Neural progenitor cell (in vitro differentiated cells): Measurements from ENCODE around the gene LDB2. TPM values are rescaled to one million over a fixed set of nuclear protein-coding genes. Genes with fewer than 3 reads are reported as not detected.

ENCODE experiments used
- DNase-seq: peaks from one replicate; pipeline ENCODE4 v3.0.0-alpha.2; 2016; ENCODE audit warnings: low spot score
- H2AFZ ChIP-seq: fragments of 200-600 bp; sonication (generic); replicated peaks from 2 replicates; pipeline ENCODE4 v1.6.1; 2016; ENCODE audit warnings: antibody characterized with exemption
- H3F3A ChIP-seq: fragments of 200-600 bp; sonication (generic); 2 replicates; pipeline ENCODE4 v1.6.1; 2016; ENCODE audit warnings: antibody characterized with exemption, low read depth
- H3K27ac ChIP-seq: fragments of 200-600 bp; sonication (generic); 2 replicates; pipeline ENCODE4 v1.5.1; 2016; ENCODE audit warnings: mild to moderate bottlenecking
- H3K27me3 ChIP-seq: fragments of 200-600 bp; sonication (generic); 2 replicates; pipeline ENCODE4 v1.6.1; 2016; ENCODE audit warnings: mild to moderate bottlenecking, moderate library complexity
- H3K36me3 ChIP-seq: fragments of 200-600 bp; sonication (generic); 2 replicates; pipeline ENCODE4 v1.5.1; 2016
- H3K4me1 ChIP-seq: fragments of 200-600 bp; sonication (generic); 2 replicates; pipeline ENCODE4 v1.6.1; 2016; ENCODE audit warnings: mixed run types
- H3K4me2 ChIP-seq: fragments of 200-600 bp; sonication (generic); 2 replicates; pipeline ENCODE4 v1.6.1; 2016
- H3K4me3 ChIP-seq: fragments of 200-600 bp; sonication (generic); 2 replicates; pipeline ENCODE4 v1.5.1; 2016
- H3K79me2 ChIP-seq: fragments of 200-600 bp; sonication (generic); 2 replicates; pipeline ENCODE4 v1.6.1; 2016; ENCODE audit warnings: low read depth
- H3K9ac ChIP-seq: fragments of 200-600 bp; sonication (generic); 2 replicates; pipeline ENCODE4 v1.6.1; 2016
- H3K9me3 ChIP-seq: fragments of 200-600 bp; sonication (generic); 2 replicates; pipeline ENCODE4 v1.5.1; 2016; ENCODE audit warnings: low read depth
- H4K20me1 ChIP-seq: fragments of 200-600 bp; sonication (generic); 2 replicates; pipeline ENCODE4 v1.6.1; 2016; ENCODE audit warnings: low read depth
- H3K27ac Mint-ChIP-seq: 3 replicates; pipeline ENCODE4 v1.8.0; 2021; ENCODE audit warnings: mixed read lengths
- H3K27me3 Mint-ChIP-seq: 2 replicates; pipeline ENCODE4 v1.8.0; 2022; ENCODE audit warnings: low read depth, mild to moderate bottlenecking, inconsistent platforms, moderate library complexity, mixed read lengths; ENCODE audit not compliant: insufficient read depth
- H3K36me3 Mint-ChIP-seq: 3 replicates; pipeline ENCODE4 v1.8.0; 2021; ENCODE audit warnings: mixed read lengths
- H3K4me1 Mint-ChIP-seq: 3 replicates; pipeline ENCODE4 v1.8.0; 2021; ENCODE audit warnings: mixed read lengths
- H3K4me3 Mint-ChIP-seq: 3 replicates; pipeline ENCODE4 v1.8.0; 2021; ENCODE audit warnings: mild to moderate bottlenecking, moderate library complexity, mixed read lengths
- H3K9me3 Mint-ChIP-seq: 3 replicates; pipeline ENCODE4 v1.8.0; 2020; ENCODE audit warnings: mixed read lengths
- CTCF ChIP-seq: fragments of 200-600 bp; sonication (generic); IDR thresholded peaks from 2 replicates; pipeline ENCODE4 v1.5.1; 2017; ENCODE audit warnings: antibody characterized with exemption, mild to moderate bottlenecking
- EZH2 ChIP-seq: fragments of 200-600 bp; sonication (generic); IDR thresholded peaks from 2 replicates; pipeline ENCODE4 v1.6.1; 2017; ENCODE audit warnings: antibody characterized with exemption, mild to moderate bottlenecking, moderate library complexity
- EZH2phosphoT487 ChIP-seq: fragments of 200-600 bp; sonication (generic); IDR thresholded peaks from 2 replicates; pipeline ENCODE4 v1.6.1; 2017; ENCODE audit warnings: antibody characterized with exemption
- total RNA-seq: library from RNA; depleted of rRNA; stranded (reverse); fragments of >200 nt; gene quantifications from 2 replicates; pipeline ENCODE4 v1.2.3, GENCODE V29; 2015; ENCODE audit warnings: low replicate concordance

The LDB2 gene
- total RNA-seq, 1 donor from 2014 or later: 24.3 TPM

DNA sequence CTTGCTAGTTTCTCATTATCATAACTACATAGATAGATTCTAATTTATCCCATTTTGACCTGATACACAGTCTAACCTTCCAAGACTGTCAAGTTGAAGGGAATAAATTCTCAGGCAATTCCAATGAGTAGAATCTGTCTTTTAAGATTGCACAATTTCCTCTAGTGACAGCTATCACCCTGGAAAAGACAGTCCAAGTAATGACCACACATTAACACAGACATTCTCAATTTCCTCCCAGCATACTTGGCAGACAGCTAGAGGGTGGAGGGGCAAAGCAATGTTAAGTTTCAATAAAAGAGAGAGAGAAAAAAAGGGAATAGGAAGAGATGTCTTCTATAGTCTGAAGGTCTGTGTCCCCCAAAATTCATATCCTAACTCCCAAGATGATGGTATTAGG, 234.7 kb downstream of the LDB2 start:
- no peak overlapping the region for H2AFZ ChIP-seq
- H3K4me3 ChIP-seq: no peak overlapping the region
- Mint-ChIP-seq H3K27ac (no peak overlapping the region), H3K4me3 (no peak overlapping the region), H3K36me3 (peaks cover 15% of the 10 kb centered on the region), H3K9me3 (peaks cover 2% of the 10 kb centered on the region), H3K4me1 (peaks cover 2% of the 10 kb centered on the region), H3K27me3 (peaks cover 2% of the 10 kb centered on the region)
- H3K4me2 ChIP-seq: no peak overlapping the region
- peaks cover 11% of the 10 kb centered on the region for H3K4me1 ChIP-seq
- TF ChIP-seq EZH2 (no peak), EZH2phosphoT487 (no peak), CTCF (no peak)
- no peaks in the 10 kb centered on the region for H3K27me3 ChIP-seq
- no peak overlapping the region for H3K27ac ChIP-seq
- no peaks in the 10 kb centered on the region for H4K20me1 ChIP-seq
- H3K36me3 ChIP-seq: no peaks in the 10 kb centered on the region
- no peaks in the 10 kb centered on the region for H3F3A ChIP-seq
- no peaks in the 10 kb centered on the region for H3K79me2 ChIP-seq
- no peaks in the 10 kb centered on the region for H3K9me3 ChIP-seq
- no peak overlapping the region for H3K9ac ChIP-seq
- DNase-seq: no peak

DNA sequence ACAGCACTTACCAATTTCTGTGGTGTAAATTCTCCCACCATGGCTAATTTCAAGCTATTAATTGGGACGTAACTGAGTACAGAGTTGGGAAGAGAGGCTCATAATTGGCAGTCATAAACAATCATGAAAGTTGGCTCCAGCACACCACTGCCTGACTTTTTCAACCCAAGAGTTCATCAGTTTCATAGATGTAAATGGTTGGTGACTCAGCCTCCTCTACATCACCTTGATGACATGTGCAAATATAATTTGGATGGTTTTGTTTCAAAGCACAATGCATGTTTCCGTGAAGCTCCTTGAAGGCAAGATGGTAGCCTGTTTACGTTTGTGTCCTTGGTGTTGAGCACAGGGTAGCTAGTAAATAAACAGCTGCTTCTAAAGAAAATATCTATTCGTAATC, 235.1 kb downstream of the LDB2 start:
- H3K4me1 Mint-ChIP-seq: peaks cover 2% of the 10 kb centered on the region
- peaks cover 2% of the 10 kb centered on the region for H3K9me3 Mint-ChIP-seq
- no peak for TF ChIP-seq EZH2phosphoT487
- no peak for TF ChIP-seq EZH2
- no peak for TF ChIP-seq CTCF
- Histone ChIP-seq H3F3A (no peaks in the 10 kb centered on the region), H3K4me2 (no peak overlapping the region), H3K4me3 (no peak overlapping the region), H3K36me3 (no peaks in the 10 kb centered on the region), H2AFZ (no peak overlapping the region), H3K27ac (no peak overlapping the region), H3K9ac (no peak overlapping the region), H4K20me1 (no peaks in the 10 kb centered on the region), H3K4me1 (peaks cover 11% of the 10 kb centered on the region), H3K79me2 (no peaks in the 10 kb centered on the region), H3K27me3 (no peaks in the 10 kb centered on the region), H3K9me3 (no peaks in the 10 kb centered on the region)
- no peak overlapping the region for H3K27ac Mint-ChIP-seq
- no peak for DNase-seq
- no peak overlapping the region for H3K4me3 Mint-ChIP-seq
- peaks cover 2% of the 10 kb centered on the region for H3K27me3 Mint-ChIP-seq
- H3K36me3 Mint-ChIP-seq: peaks cover 15% of the 10 kb centered on the region

- Histone ChIP-seq H3F3A (no peaks in the 10 kb centered on the region), H3K9me3 (no peaks in the 10 kb centered on the region), H3K9ac (no peak overlapping the region), H4K20me1 (no peaks in the 10 kb centered on the region), H2AFZ (no peak overlapping the region), H3K4me1 (peaks cover 11% of the 10 kb centered on the region), H3K36me3 (no peaks in the 10 kb centered on the region), H3K4me2 (no peak overlapping the region), H3K79me2 (no peaks in the 10 kb centered on the region), H3K27me3 (no peaks in the 10 kb centered on the region), H3K27ac (no peak overlapping the region), H3K4me3 (no peak overlapping the region)
- Mint-ChIP-seq H3K9me3 (peaks cover 2% of the 10 kb centered on the region), H3K4me1 (peaks cover 2% of the 10 kb centered on the region), H3K4me3 (no peak overlapping the region), H3K36me3 (peaks cover 15% of the 10 kb centered on the region), H3K27ac (no peak overlapping the region), H3K27me3 (peaks cover 2% of the 10 kb centered on the region)
- no peak for DNase-seq
- no peak for TF ChIP-seq CTCF
Observed at GRCh38 chr4:16661813-16662212, 236.6 kb downstream of the LDB2 start.

DNA sequence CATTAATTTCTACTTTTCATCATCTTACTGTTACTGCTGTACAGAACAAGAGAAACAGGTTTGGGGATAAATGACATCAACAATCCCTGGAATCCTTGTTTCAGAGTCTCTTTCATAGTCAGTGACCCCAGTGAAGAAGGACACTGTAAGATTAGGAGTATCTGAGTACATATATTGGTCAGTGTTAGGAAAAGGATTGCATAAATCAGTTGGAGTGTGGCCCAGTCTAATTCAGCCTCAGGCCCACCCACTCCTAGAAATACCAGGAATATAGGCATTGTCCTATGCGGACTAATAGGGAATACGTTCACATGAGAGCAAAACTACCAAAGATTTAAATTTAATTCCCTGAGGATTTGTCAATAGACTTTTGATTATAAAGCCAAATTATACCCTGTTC, 237.8 kb downstream of the LDB2 start:
- Histone ChIP-seq H3K4me1 (peaks cover 11% of the 10 kb centered on the region), H4K20me1 (no peaks in the 10 kb centered on the region), H3K36me3 (no peaks in the 10 kb centered on the region), H3K9ac (no peak overlapping the region), H3K9me3 (no peaks in the 10 kb centered on the region), H3F3A (no peaks in the 10 kb centered on the region), H3K27ac (no peak overlapping the region), H3K27me3 (no peaks in the 10 kb centered on the region), H2AFZ (no peak overlapping the region), H3K4me3 (no peak overlapping the region), H3K79me2 (no peaks in the 10 kb centered on the region), H3K4me2 (no peak overlapping the region)
- DNase-seq: no peak
- no peak for TF ChIP-seq CTCF
- no peak for TF ChIP-seq EZH2
- no peak for TF ChIP-seq EZH2phosphoT487
- Mint-ChIP-seq H3K9me3 (peaks cover 1% of the 10 kb centered on the region), H3K27me3 (peaks cover 2% of the 10 kb centered on the region), H3K4me3 (no peak overlapping the region), H3K4me1 (peaks cover 2% of the 10 kb centered on the region), H3K27ac (no peak overlapping the region), H3K36me3 (peaks cover 15% of the 10 kb centered on the region)
